Activated naive CD8-positive, alpha-beta T cell (primary cell): ENCODE data around the gene LRRC28.

Source experiments
- H3K27ac Mint-ChIP-seq: one replicate; pipeline ENCODE4 v1.8.0; 2021; ENCODE audit warnings: mixed read lengths
- H3K27me3 Mint-ChIP-seq: one replicate; pipeline ENCODE4 v1.8.0; 2021; ENCODE audit warnings: mixed read lengths
- H3K36me3 Mint-ChIP-seq: one replicate; pipeline ENCODE4 v1.8.0; 2021; ENCODE audit warnings: mixed read lengths
- H3K4me1 Mint-ChIP-seq: one replicate; pipeline ENCODE4 v1.8.0; 2021; ENCODE audit warnings: low read depth, mixed read lengths
- H3K4me3 Mint-ChIP-seq: one replicate; pipeline ENCODE4 v1.8.0; 2021; ENCODE audit warnings: mild to moderate bottlenecking, mixed read lengths
- H3K9me3 Mint-ChIP-seq: one replicate; pipeline ENCODE4 v1.8.0; 2021; ENCODE audit warnings: low read depth, mixed read lengths

LRRC28 gene

DNA sequence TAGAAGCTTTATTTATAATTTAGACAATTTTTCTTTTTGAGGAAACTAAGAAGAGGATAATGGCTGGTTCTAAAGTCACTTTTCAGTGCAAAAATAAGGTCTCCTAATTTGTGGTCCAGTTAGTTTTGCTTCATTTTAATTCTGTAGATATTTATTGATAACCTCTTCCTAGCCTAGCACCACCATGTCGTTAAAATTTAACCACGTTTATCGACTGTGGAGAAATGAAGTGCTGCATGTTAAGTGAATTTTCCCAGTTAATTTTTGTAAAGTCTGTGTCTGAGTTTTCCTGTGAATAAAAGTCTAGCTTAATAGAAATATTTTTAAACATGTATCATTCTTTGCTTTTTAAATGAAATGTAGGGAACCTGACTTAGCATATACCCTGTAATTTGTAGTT is 16.7 kb downstream of the LRRC28 start:
- H3K4me3 Mint-ChIP-seq, result no peak overlapping the region
- H3K9me3 Mint-ChIP-seq, result no peaks in the 10 kb centered on the region
- H3K36me3 Mint-ChIP-seq, result peaks cover 13% of the 10 kb centered on the region
- H3K27me3 Mint-ChIP-seq, result no peaks in the 10 kb centered on the region
- no peaks in the 10 kb centered on the region for H3K4me1 Mint-ChIP-seq
- no peak overlapping the region for H3K27ac Mint-ChIP-seq

DNA sequence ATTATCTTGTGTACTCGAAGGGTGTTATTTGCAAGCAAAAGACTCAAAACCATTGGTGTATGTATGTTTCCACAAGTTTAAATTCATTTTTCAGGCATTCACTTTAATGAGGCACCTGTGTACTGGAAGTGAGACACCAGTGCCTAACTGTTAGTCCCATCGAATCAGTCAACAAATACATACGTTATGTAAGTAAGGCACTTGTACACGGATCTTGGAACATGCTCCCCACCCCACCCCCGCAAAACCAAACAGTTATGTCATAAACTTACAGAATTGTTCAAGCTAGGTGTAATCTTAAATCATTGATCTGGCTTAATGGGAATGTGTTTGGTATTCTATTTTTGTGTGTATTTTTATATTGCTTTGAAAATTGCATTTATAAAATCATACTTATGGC is 17.1 kb downstream of the LRRC28 start:
- Mint-ChIP-seq H3K27me3 (no peaks in the 10 kb centered on the region), H3K4me3 (no peak overlapping the region), H3K36me3 (peaks cover 13% of the 10 kb centered on the region), H3K27ac (no peak overlapping the region), H3K9me3 (no peaks in the 10 kb centered on the region), H3K4me1 (no peaks in the 10 kb centered on the region)

DNA sequence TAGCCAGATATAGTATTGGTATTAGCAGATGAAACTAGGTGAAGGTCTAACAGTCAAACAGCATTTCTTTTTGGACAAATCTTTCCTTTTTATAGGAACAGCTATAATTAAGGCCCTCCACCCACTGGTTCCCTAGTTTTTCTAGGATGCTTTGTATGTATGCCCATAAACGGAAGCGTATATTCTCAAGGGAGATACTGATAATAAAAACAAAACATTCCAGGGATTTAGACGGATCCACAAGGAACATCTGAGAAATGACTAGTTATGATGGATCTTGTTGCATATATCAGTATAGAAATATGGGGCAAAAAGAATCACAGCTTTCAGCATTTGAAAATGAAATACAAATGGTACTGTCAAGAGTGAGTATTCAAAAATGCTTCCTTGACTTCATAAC is 22.5 kb downstream of the LRRC28 start:
- peaks cover 2% of the 10 kb centered on the region for H3K4me1 Mint-ChIP-seq
- peaks cover 1% of the 10 kb centered on the region for H3K36me3 Mint-ChIP-seq
- no peaks in the 10 kb centered on the region for H3K27me3 Mint-ChIP-seq
- no peaks in the 10 kb centered on the region for H3K9me3 Mint-ChIP-seq
- H3K27ac Mint-ChIP-seq, result no peak overlapping the region
- H3K4me3 Mint-ChIP-seq, result no peak overlapping the region

DNA sequence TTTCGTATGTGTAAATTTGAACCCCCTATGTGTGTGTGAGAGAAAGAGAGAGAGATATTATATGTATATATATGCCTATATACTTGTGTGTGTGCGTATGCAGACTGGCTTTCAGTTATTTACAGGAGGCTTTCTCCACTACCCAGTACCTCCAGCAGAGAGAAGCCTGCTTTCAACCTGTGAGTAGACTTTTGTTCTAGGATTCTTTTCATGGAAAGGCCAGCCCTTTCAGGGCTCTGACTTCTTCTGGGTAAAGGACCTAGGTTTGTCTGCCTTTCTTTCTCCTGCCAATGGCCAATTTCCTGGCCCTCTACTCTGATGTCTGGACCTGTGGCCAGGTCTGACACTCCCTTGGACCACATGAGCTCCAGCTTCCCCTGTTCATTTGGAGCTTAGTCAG is 23.8 kb downstream of the LRRC28 start:
- H3K9me3 Mint-ChIP-seq, result no peaks in the 10 kb centered on the region
- H3K36me3 Mint-ChIP-seq, result peaks cover 11% of the 10 kb centered on the region
- no peak overlapping the region for H3K4me3 Mint-ChIP-seq
- H3K27ac Mint-ChIP-seq, result no peak overlapping the region
- H3K27me3 Mint-ChIP-seq, result no peaks in the 10 kb centered on the region
- peaks cover 13% of the 10 kb centered on the region for H3K4me1 Mint-ChIP-seq

DNA sequence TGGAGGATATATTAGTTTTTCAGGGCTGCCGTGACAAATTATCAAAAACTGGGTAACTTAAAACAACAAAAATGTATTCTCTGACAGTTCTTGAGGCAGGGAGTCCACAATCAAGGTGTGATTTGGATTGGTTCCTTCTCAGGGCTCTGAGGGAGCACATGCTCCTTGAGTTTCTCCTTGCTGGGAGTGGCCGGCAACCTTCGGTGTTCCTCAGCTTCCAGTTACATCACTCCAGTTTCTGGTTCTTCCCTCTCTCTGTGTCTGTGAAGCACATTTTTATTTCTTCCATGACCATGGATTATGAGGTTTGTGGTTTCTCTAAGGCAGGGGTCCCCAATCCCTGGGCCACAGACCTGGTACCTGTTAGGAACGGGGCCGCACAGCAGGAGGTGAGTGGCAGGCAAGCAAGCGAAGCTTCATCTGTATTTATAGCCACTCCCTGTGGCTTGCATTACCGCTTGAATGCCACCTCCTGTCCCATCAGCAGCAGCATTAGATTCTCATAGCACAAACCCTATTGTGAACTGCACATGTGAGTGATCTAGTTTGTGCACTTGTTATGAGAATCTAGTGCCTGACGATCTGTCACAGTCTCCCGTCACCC is 24.3 kb downstream of the LRRC28 start:
- no peaks in the 10 kb centered on the region for H3K9me3 Mint-ChIP-seq
- no peak overlapping the region for H3K27ac Mint-ChIP-seq
- peaks cover 11% of the 10 kb centered on the region for H3K36me3 Mint-ChIP-seq
- no peaks in the 10 kb centered on the region for H3K27me3 Mint-ChIP-seq
- H3K4me1 Mint-ChIP-seq, result peaks cover 16% of the 10 kb centered on the region
- no peak overlapping the region for H3K4me3 Mint-ChIP-seq

DNA sequence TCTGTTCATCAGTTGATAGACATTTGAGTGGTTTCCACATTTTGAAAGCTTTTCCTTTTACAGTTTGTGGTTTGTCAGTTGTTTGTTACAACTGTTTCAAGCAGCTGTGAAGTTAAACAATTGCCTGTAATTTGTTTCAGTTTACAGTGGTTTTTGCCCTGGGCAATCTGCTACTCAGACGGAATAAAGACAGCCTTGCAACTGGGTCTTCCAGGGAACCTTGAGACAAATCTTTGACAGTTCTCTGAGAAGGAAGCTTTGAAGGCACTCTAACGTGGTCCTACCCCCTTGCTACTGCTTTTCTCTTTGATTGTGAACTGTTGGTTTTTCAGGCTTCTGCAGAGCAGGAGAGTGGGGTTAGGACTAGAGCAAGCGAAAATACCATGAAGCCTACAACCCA is 28.0 kb downstream of the LRRC28 start:
- H3K9me3 Mint-ChIP-seq, result no peaks in the 10 kb centered on the region
- H3K36me3 Mint-ChIP-seq, result peaks cover 11% of the 10 kb centered on the region
- H3K4me1 Mint-ChIP-seq, result peaks cover 17% of the 10 kb centered on the region
- no peak overlapping the region for H3K4me3 Mint-ChIP-seq
- H3K27ac Mint-ChIP-seq, result peak overlapping the region; percentile 55
- no peaks in the 10 kb centered on the region for H3K27me3 Mint-ChIP-seq

DNA sequence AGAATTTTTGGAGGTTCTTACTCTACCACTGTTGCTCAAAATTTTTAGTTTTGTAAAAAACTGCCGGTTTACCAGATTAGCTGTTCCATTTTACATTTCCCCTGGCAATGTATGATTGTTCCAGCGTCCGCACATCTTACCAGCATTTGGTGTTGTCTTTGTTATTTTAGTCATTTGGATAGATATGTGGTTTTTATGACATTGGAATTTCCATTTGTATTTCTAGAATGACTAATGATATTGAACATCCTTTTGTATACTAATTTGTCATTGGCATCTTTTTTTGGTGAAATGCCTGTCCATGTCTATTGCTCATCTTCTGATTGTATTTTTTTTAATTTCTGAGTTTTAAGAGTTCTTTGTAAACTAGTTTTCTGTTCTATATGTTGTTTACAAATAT is 28.5 kb downstream of the LRRC28 start:
- no peak overlapping the region for H3K4me3 Mint-ChIP-seq
- H3K36me3 Mint-ChIP-seq, result peaks cover 11% of the 10 kb centered on the region
- no peaks in the 10 kb centered on the region for H3K9me3 Mint-ChIP-seq
- peaks cover 17% of the 10 kb centered on the region for H3K4me1 Mint-ChIP-seq
- peak overlapping the region; percentile 46 for H3K27ac Mint-ChIP-seq
- no peaks in the 10 kb centered on the region for H3K27me3 Mint-ChIP-seq

DNA sequence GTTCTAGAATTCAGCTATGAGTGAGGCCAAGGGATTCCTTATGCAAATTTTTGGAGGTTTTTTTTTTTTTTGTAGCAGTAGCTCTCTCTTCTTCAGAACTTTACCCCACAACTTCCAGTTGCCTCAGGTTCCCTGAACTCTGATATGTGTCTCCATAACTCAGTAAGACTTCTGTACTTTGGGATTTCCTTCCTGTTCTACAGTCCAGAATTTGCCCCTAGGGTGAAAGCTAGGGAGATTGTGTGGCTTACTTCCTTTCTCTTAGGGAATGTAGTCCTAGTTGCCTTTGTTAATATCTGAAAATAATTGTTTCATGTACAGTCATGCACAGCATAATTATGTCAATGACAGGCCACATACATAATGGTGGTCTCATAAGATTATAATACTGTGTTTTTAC is 30.8 kb downstream of the LRRC28 start:
- Mint-ChIP-seq H3K9me3 (no peaks in the 10 kb centered on the region), H3K27ac (peak overlapping the region; percentile 30), H3K4me3 (no peak overlapping the region), H3K4me1 (peaks cover 15% of the 10 kb centered on the region), H3K27me3 (no peaks in the 10 kb centered on the region), H3K36me3 (peaks cover 11% of the 10 kb centered on the region)

DNA sequence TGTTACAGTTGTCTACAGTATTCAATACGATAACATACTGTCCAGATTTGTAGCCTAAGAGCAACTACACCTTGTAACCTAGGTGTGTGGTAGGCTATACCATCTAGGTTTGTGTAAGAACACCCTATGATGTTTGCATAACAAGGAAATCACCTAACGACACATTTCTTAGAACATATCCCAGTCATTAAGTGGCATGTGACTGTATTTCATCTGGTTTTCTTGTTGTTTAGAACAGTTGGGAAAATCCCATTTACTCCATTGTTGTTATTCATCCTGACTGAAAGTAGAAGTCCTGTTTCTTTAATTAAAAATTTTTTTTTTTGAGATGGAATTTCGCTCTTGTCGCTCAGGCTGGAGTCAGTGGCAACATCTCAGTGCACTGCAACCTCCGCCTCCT is 31.3 kb downstream of the LRRC28 start:
- no peaks in the 10 kb centered on the region for H3K9me3 Mint-ChIP-seq

DNA sequence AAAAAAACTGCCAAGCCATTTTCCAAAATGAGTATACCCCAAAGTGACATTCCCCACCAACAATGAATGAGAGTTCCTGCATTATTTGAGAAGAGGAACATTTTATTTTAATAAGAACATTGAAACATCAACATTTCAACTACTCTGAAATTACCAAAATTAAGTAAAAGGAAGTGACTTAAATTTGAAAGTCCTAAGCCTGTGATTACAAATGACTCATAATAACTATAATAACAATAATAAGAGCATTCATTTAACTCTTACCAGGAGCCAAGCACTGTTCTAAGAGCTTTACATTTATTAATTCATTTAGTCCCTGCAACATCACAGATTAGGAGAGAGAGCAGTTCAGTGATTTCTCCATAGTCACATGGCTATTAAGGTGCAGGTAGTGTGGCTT is 32.4 kb downstream of the LRRC28 start:
- Mint-ChIP-seq H3K36me3 (peaks cover 11% of the 10 kb centered on the region), H3K27ac (no peak overlapping the region), H3K4me3 (no peak overlapping the region), H3K27me3 (no peaks in the 10 kb centered on the region), H3K4me1 (peaks cover 15% of the 10 kb centered on the region), H3K9me3 (no peaks in the 10 kb centered on the region)

More for the DNA sequence above, 31.3 kb downstream of the LRRC28 start:
- H3K27me3 Mint-ChIP-seq, result no peaks in the 10 kb centered on the region
- H3K4me1 Mint-ChIP-seq, result peaks cover 15% of the 10 kb centered on the region
- no peak overlapping the region for H3K4me3 Mint-ChIP-seq
- H3K36me3 Mint-ChIP-seq, result peaks cover 11% of the 10 kb centered on the region
- H3K27ac Mint-ChIP-seq, result no peak overlapping the region

DNA sequence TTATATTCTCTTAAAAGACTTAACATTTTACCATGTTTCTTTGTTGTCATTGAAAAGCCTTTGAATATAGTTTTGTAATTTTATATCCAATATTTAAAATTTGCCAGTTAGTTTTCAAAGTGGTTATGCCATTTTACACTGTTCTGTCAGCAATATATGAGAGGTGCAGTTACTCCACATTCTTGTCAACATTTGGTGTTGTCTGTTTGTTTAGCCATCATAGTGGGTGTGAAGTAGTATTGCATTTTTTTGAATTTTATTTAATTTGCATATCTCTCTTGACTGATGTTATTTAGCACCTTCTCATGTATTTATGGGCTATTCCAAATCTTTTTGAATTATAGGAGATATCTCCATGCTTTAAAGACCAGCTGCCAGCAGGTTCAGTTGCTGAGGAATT is 40.4 kb downstream of the LRRC28 start:
- Mint-ChIP-seq H3K27ac (no peak overlapping the region), H3K36me3 (peaks cover 18% of the 10 kb centered on the region), H3K4me1 (no peaks in the 10 kb centered on the region), H3K27me3 (no peaks in the 10 kb centered on the region), H3K9me3 (peaks cover 5% of the 10 kb centered on the region), H3K4me3 (no peak overlapping the region)

DNA sequence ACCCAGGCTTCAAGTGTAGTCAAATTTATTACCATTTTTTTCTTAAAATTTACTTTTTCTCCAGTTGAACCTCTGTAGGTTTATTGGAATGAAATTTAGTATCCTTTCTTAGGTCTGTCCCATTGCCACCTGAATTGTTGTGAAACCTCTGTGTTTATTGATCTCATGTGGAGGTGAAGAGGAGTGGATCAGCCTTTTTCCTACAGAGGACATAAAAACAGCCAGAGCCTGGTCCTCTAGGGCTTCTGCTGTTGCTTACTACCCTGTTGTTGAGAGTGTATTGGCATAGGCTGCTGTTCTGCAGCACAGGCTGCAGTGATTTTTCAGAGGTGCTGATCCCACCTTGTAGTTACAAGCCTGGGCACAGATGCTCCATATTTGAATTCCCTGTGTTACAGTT is 44.6 kb downstream of the LRRC28 start:
- Mint-ChIP-seq H3K4me3 (no peak overlapping the region), H3K27ac (no peak overlapping the region), H3K36me3 (peaks cover 20% of the 10 kb centered on the region), H3K9me3 (peaks cover 5% of the 10 kb centered on the region), H3K4me1 (no peaks in the 10 kb centered on the region), H3K27me3 (no peaks in the 10 kb centered on the region)

DNA sequence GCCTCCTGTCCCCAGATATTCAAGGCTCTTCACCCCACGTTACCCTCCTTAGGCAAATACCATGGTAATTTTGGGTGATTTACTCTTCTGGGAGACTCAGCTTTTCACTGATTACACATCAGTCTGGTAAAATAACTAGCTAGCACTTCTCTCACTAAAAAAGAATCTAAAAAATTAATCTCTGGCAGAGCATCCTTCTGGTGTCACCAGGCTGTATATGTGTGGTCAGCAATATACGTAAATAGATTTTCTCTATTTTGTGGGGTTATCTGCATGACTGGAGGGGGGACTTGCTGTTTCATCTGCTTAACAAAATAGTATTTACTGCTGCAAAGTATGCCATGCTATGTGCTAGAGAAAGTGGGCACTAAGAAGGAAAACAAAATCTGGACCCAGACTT is 45.1 kb downstream of the LRRC28 start:
- H3K4me3 Mint-ChIP-seq, result no peak overlapping the region
- H3K9me3 Mint-ChIP-seq, result peaks cover 5% of the 10 kb centered on the region
- H3K27ac Mint-ChIP-seq, result no peak overlapping the region

DNA sequence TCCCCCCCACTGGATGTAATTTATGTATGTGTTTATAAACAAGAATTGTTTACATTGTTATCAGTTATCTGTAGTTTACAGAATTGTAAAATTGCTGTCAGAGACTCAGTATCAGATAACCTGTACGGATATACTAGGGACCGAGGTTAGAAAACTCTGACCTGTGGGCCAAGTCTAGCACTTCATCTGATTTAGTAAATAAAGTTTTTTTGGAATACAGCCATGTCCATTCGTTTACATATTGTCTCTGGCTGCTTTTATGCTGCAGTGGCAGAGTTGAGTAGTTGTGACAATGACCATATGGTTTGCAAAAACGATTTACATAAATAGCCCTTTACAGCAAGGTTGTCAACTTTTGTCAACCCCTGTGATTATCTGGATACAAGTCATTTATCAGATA is 52.6 kb downstream of the LRRC28 start:
- Mint-ChIP-seq H3K27ac (no peak overlapping the region), H3K9me3 (no peaks in the 10 kb centered on the region), H3K4me1 (no peaks in the 10 kb centered on the region), H3K4me3 (no peak overlapping the region), H3K36me3 (peaks cover 4% of the 10 kb centered on the region), H3K27me3 (no peaks in the 10 kb centered on the region)

More for the DNA sequence above, 45.1 kb downstream of the LRRC28 start:
- Mint-ChIP-seq H3K4me1 (no peaks in the 10 kb centered on the region), H3K36me3 (peaks cover 20% of the 10 kb centered on the region), H3K27me3 (no peaks in the 10 kb centered on the region)

DNA sequence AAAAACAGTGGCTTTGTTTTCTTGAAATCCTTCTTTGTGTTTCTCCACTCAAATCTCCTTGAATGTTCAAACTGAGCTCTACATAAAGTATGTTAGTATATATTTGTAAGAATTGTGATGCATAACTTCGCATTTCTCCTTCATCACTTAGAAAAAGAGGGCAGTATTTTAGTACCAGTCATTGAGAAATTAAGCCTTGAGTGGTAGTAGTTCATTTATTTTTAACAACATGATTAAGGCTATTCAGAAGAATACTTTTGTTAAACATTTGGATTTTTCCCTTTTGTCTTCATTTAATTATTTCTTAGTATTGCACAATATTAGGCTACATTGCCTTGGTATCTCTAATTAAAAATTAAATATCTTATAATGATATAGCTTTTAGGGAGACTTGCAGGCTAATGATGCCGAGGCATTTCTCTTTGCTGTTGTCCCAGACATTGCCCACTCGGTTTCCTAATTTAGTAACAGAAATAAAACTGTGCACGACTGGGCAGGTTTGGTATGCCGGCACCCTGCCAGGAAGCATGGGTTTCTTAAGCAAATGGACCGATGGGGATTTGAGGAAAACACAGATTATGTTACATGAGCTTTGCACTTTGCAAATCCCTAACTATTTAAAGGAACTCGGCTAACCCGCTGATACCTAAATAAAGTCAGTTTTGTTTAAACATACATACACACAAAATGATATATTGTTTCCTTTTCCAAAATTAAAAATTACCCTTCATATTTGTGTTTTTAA is 54.7 kb downstream of the LRRC28 start:
- no peaks in the 10 kb centered on the region for H3K4me1 Mint-ChIP-seq
- H3K36me3 Mint-ChIP-seq, result peaks cover 4% of the 10 kb centered on the region
- no peak overlapping the region for H3K4me3 Mint-ChIP-seq
- H3K27ac Mint-ChIP-seq, result no peak overlapping the region
- H3K27me3 Mint-ChIP-seq, result no peaks in the 10 kb centered on the region
- H3K9me3 Mint-ChIP-seq, result no peaks in the 10 kb centered on the region
